GM19238 (cell line): ENCODE results near the gene RPL28.

Experiments used
- DNase-seq: peaks from one replicate; pipeline ENCODE4 v3.0.0; 2011; ENCODE audit warnings: low spot score; ENCODE audit not compliant: insufficient read length

The RPL28 gene

GRCh38 chr19:55385724-55386492, at the start of gene RPL28:
TSS of gene RPL28 (plus strand) at chr19:55385932. CDS start at chr19:55386358, 426 bp downstream.
- peak; percentile 97 for DNase-seq

GRCh38 chr19:55336101-55336500, 49.6 kb upstream of the RPL28 start:
- no peak for DNase-seq

- DNase-seq = peak; percentile 99
Measured at GRCh38 chr19:55339105-55339888, 46.4 kb upstream of the RPL28 start, which contains the start of gene KMT5C. TSS of gene KMT5C (plus strand) at chr19:55339876. CDS start at chr19:55341937, 2,061 bp downstream.

GRCh38 chr19:55339889-55340783, 45.6 kb upstream of the RPL28 start:
- no peak for DNase-seq

- DNase-seq = no peak
Measured at GRCh38 chr19:55340784-55341147, 45.0 kb upstream of the RPL28 start.

- DNase-seq = peak; percentile 92
Measured at GRCh38 chr19:55341171-55341588, 44.6 kb upstream of the RPL28 start.

GRCh38 chr19:55341595-55342531, 43.9 kb upstream of the RPL28 start:
- DNase-seq = no peak

- no peak for DNase-seq
Measured at GRCh38 chr19:55344444-55344843, 41.3 kb upstream of the RPL28 start.

- DNase-seq = no peak
Measured at GRCh38 chr19:55345101-55345817, 40.5 kb upstream of the RPL28 start.

GRCh38 chr19:55345818-55346724, 39.7 kb upstream of the RPL28 start:
- no peak for DNase-seq

- DNase-seq = no peak
Measured at GRCh38 chr19:55346725-55347441, 38.8 kb upstream of the RPL28 start.

GRCh38 chr19:55347442-55348009, 38.2 kb upstream of the RPL28 start:
- no peak for DNase-seq

GRCh38 chr19:55348317-55349034, 37.3 kb upstream of the RPL28 start:
- DNase-seq = no peak

- no peak for DNase-seq
Measured at GRCh38 chr19:55350620-55351315, 35.0 kb upstream of the RPL28 start.

GRCh38 chr19:55352040-55352439, 33.7 kb upstream of the RPL28 start:
- no peak for DNase-seq

GRCh38 chr19:55352549-55353145, 33.1 kb upstream of the RPL28 start:
- DNase-seq = no peak
